Hepatocyte (in vitro differentiated cells): Measurements from ENCODE around the gene TMEM174.

Experiments
- EZH2 ChIP-seq: fragments of 200-600 bp; sonication (generic); IDR thresholded peaks from 2 replicates; pipeline ENCODE4 v1.6.1; 2016; ENCODE audit warnings: antibody characterized with exemption, mild to moderate bottlenecking, borderline replicate concordance
- TF ChIP-seq, protein P1 (sequence below): fragments of 200-600 bp; sonication (generic); IDR thresholded peaks from 2 replicates; pipeline ENCODE4 v1.5.1; 2016; ENCODE audit warnings: antibody characterized with exemption, mild to moderate bottlenecking; ENCODE audit not compliant: poor library complexity

DNA sequence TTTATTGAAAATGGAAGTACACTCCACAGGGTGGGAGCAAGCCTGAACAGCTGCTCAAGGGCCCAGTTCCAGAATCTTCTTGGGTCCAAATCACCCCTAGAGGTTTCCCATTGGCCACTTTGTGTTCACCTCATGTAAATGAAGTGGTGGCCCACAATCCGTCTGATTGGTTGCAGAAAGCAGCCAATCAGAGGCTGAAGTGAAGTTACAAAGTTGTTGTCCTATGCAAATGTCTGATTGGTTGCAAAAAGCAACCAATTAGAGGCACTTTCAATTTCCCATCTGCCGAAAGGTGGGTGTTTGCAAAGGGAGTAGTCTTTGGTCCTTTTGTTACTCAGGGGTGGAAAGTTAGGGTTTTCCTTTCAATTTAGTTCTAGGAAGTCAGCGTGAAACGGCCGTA is 43.9 kb upstream of the TMEM174 start:
- TF ChIP-seq, protein P1, sequence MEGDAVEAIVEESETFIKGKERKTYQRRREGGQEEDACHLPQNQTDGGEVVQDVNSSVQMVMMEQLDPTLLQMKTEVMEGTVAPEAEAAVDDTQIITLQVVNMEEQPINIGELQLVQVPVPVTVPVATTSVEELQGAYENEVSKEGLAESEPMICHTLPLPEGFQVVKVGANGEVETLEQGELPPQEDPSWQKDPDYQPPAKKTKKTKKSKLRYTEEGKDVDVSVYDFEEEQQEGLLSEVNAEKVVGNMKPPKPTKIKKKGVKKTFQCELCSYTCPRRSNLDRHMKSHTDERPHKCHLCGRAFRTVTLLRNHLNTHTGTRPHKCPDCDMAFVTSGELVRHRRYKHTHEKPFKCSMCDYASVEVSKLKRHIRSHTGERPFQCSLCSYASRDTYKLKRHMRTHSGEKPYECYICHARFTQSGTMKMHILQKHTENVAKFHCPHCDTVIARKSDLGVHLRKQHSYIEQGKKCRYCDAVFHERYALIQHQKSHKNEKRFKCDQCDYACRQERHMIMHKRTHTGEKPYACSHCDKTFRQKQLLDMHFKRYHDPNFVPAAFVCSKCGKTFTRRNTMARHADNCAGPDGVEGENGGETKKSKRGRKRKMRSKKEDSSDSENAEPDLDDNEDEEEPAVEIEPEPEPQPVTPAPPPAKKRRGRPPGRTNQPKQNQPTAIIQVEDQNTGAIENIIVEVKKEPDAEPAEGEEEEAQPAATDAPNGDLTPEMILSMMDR, result no peak
- no peak for TF ChIP-seq EZH2
